Ascending aorta (tissue), 2 donors: ENCODE results near the gene POLE. TPM values are rescaled to one million over a fixed set of nuclear protein-coding genes. Genes with fewer than 3 reads are reported as not detected.

Experiments
- DNase-seq, 2 donors: peaks; one replicate each; pipeline ENCODE4 v3.0.0-alpha.2; 2019; ENCODE audit warnings: low spot score in 2 of 2
- H3K27ac ChIP-seq, 2 donors: fragments of 200-600 bp; sonication (generic); one replicate each; pipeline ENCODE4 v1.5.1; 2016 to 2017; ENCODE audit warnings: mild to moderate bottlenecking in 1 of 2
- H3K27me3 ChIP-seq: fragments of 200-600 bp; sonication (generic); one replicate; pipeline ENCODE4 v1.5.1; 2017
- H3K36me3 ChIP-seq, 2 donors: fragments of 200-600 bp; sonication (generic); one replicate each; pipeline ENCODE4 v1.5.1; 2016
- H3K4me1 ChIP-seq, 2 donors: fragments of 200-600 bp; sonication (generic); one replicate each; pipeline ENCODE4 v1.5.1; 2016 to 2017; ENCODE audit warnings: mild to moderate bottlenecking in 1 of 2
- H3K4me3 ChIP-seq, 2 donors: fragments of 200-600 bp; sonication (generic); one replicate each; pipeline ENCODE4 v1.5.1; 2016 to 2017; ENCODE audit warnings: mild to moderate bottlenecking in 1 of 2
- H3K9me3 ChIP-seq, 2 donors: fragments of 200-600 bp; sonication (generic); one replicate each; pipeline ENCODE4 v1.5.1; 2016
- CTCF ChIP-seq, 3 experiments: fragments of 200-600 bp in 2 of 3; fragments of 450-650 bp in 1 of 3; sonication (generic) in 2 of 3; IDR thresholded peaks; one replicate each; pipeline ENCODE4 v1.5.1; 2016 to 2019; ENCODE audit warnings: antibody characterized with exemption in 3 of 3, mild to moderate bottlenecking in 1 of 3, moderate library complexity in 1 of 3
- intact Hi-C: fragments of 100-400 bp; cut with DNase I; formaldehyde crosslinking; loops from one replicate; pipeline ENCODE4 v1.15.1; 2023
- total RNA-seq: library from RNA; depleted of rRNA; stranded (reverse); fragments of >200 nt; gene quantifications from one replicate; pipeline ENCODE4 v1.1.0, GENCODE V29; 2016

The POLE gene
- total RNA-seq, 1 donor from 2014 or later = 115 TPM

GRCh38 chr12:132581348-132582057 is 105.6 kb downstream of the POLE start:
- Histone ChIP-seq H3K36me3 (peaks cover 26 to 53% of the 10 kb centered on the region in 2 donors), H3K4me3 (no peak overlapping the region)
- no peak for DNase-seq

GRCh38 chr12:132580701-132581292 is 106.3 kb downstream of the POLE start:
- intact Hi-C loops = no loop called here
- no peaks in the 10 kb centered on the region for H3K9me3 ChIP-seq
- DNase-seq = no peak
- H3K27me3 ChIP-seq = no peaks in the 10 kb centered on the region
- no peaks in the 10 kb centered on the region for H3K4me1 ChIP-seq
- no peak overlapping the region for H3K27ac ChIP-seq
- TF ChIP-seq CTCF (IDR thresholded peaks at IDR 0.05) = no peak
- H3K4me3 ChIP-seq = no peak overlapping the region
- peaks cover 27 to 55% of the 10 kb centered on the region in 2 donors for H3K36me3 ChIP-seq

More at GRCh38 chr12:132581348-132582057, 105.6 kb downstream of the POLE start:
- Histone ChIP-seq H3K4me1 (no peaks in the 10 kb centered on the region), H3K27ac (no peak overlapping the region), H3K9me3 (no peaks in the 10 kb centered on the region), H3K27me3 (no peaks in the 10 kb centered on the region)
- intact Hi-C loops = no loop called here
- TF ChIP-seq CTCF (IDR thresholded peaks at IDR 0.05) = no peak

- Histone ChIP-seq H3K9me3 (no peaks in the 10 kb centered on the region), H3K27me3 (no peaks in the 10 kb centered on the region), H3K36me3 (peaks cover 32 to 57% of the 10 kb centered on the region in 2 donors), H3K27ac (no peak overlapping the region), H3K4me3 (no peak overlapping the region), H3K4me1 (no peaks in the 10 kb centered on the region)
- no peak for TF ChIP-seq CTCF (IDR thresholded peaks at IDR 0.05)
- intact Hi-C loops = no loop called here
- no peak for DNase-seq
These were observed 107.4 kb downstream of the POLE start for GRCh38 chr12:132579744-132580143.

DNA sequence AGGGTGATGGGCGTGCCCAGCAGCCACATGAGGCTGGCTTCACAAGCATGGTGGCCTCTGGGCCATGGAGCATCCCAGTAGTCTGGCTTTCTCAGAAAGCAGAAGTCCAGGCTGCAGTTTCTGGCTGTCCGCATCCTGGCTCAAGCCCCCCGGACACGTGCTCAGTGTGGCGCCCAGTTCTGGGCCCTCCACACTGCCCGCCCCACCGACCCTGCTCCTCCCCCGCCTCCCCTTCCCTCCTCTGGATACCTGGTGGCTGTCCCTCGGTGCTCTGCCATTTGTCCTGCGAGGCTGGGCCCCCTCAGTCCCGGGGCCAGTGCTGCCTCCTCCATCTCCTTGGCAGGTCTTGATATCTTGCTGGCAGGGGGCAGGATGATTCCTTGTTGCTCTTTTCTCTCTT is 108.3 kb downstream of the POLE start:
- Histone ChIP-seq H3K4me3 (no peak overlapping the region), H3K4me1 (no peaks in the 10 kb centered on the region), H3K27me3 (no peaks in the 10 kb centered on the region), H3K27ac (no peak overlapping the region), H3K9me3 (no peaks in the 10 kb centered on the region), H3K36me3 (peaks cover 41 to 67% of the 10 kb centered on the region in 2 donors)
- intact Hi-C loops = no loop called here
- no peak for TF ChIP-seq CTCF (IDR thresholded peaks at IDR 0.05)
- DNase-seq = no peak

- Histone ChIP-seq H3K27ac (no peak overlapping the region), H3K36me3 (peaks cover 45 to 73% of the 10 kb centered on the region in 2 donors), H3K9me3 (no peaks in the 10 kb centered on the region), H3K4me1 (no peaks in the 10 kb centered on the region), H3K4me3 (no peak overlapping the region), H3K27me3 (no peaks in the 10 kb centered on the region)
- intact Hi-C loops = no loop called here
- DNase-seq = no peak
- TF ChIP-seq CTCF (IDR thresholded peaks at IDR 0.05) = no peak
These were observed 109.0 kb downstream of the POLE start for GRCh38 chr12:132578118-132578517.
